Measurements from ENCODE around the gene CORIN. TPM values are rescaled to one million over a fixed set of nuclear protein-coding genes. Genes with fewer than 3 reads are reported as not detected.

The CORIN gene
- total and polyA plus RNA-seq, 10 of the 15 experiments (the other 5 are each of a cell fraction or from before 2014, with no cell fraction given) = 0.02 to 0.45 (median 0.09) TPM; not detected in 3

GRCh38 chr4:47690611-47691010 lies 147.3 kb downstream of the CORIN start:
- DNase-seq (ENCODE audit: low read depth, low spot score) (peak; percentile 16), FAIRE-seq (peak; percentile 38), ATAC-seq (peak; percentile 77)
- H3K27me3 ChIP-seq (replicated peaks in 1 of 2; ENCODE audit: control insufficient read depth in 2 of 2, insufficient read depth in 2 of 2, low read length in 1 of 2) = no peaks in the 10 kb centered on the region; a peak in 1 of 4 replicates
- RAD21 ChIA-PET (ENCODE audit: unreplicated experiment) = interaction anchor here (0.9 to 1.2 kb wide), 2 partner anchors 146 to 149 kb away, joined by 3 to 4 read pairs; no protein-coding TSS in a partner anchor
- H3K27ac ChIP-seq (ENCODE audit: control insufficient read depth, insufficient read depth) = no peak overlapping the region
- H4K20me1 ChIP-seq (ENCODE audit: control insufficient read depth, insufficient read depth) = no peaks in the 10 kb centered on the region
- H3K79me2 ChIP-seq (ENCODE audit: control insufficient read depth, insufficient read depth, low read length) = no peaks in the 10 kb centered on the region
- in situ Hi-C loops (cut with MboI) = no loop called here
- no peak overlapping the region for H3K4me2 ChIP-seq (ENCODE audit: control insufficient read depth, insufficient read depth)
- SMC1A ChIA-PET (ENCODE audit: uncharacterized antibody, unreplicated experiment) = interaction anchor here (0.6 to 1.7 kb wide), 5 partner anchors 146 to 421 kb away, joined by 3 to 4 read pairs (median 3); no protein-coding TSS in a partner anchor
- no peak overlapping the region for H3K4me3 ChIP-seq
- CTCF ChIA-PET = interaction anchor here (1.5 to 6.8 kb wide), 5 partner anchors 15 to 242 kb away, joined by 4 to 82 read pairs (median 9); partner anchors contain the start of gene CORIN
- H3K36me3 ChIP-seq (ENCODE audit: control insufficient read depth in 2 of 2, insufficient read depth in 2 of 2, low read length in 1 of 2) = no peaks in the 10 kb centered on the region
- H3K9me3 ChIP-seq (replicated peaks; ENCODE audit: control insufficient read depth, insufficient read depth, low read length) = no peaks in the 10 kb centered on the region
- H2AFZ ChIP-seq (ENCODE audit: control insufficient read depth, low read depth, low read length) = no peak overlapping the region
- TF ChIP-seq SRF (IDR thresholded peaks at IDR 0.05; ENCODE audit: low read depth in 2 of 2, low read length in 2 of 2) (0 out of 4 replicates have a peak, but pooled peaks of 1 of the 2 experiments have one; percentile 50), SKIL (IDR thresholded peaks at IDR 0.05; ENCODE audit: low read depth, poor library complexity, severe bottlenecking) (no peak), RUNX3 (IDR thresholded peaks at IDR 0.05; ENCODE audit: low read length) (peak; percentile 57; the same call in 1 of the 2 replicates)
- POLR2A ChIA-PET = no interaction called here
- intact Hi-C loops (cut with micrococcal nuclease; ENCODE audit: unreplicated experiment) = no loop called here
- 31% methylated on average over 3 of the region's 3 CpGs for WGBS (ENCODE audit: insufficient coverage, insufficient replicate concordance, low lambda C conversion rate, missing lambda C conversion rate)
- no TSS peak for BruUV-seq (replicated peaks)
- H3K4me1 ChIP-seq (ENCODE audit: control insufficient read depth, insufficient read depth, low read length) = no peaks in the 10 kb centered on the region
- no peak overlapping the region for H3K9ac ChIP-seq (ENCODE audit: control insufficient read depth, insufficient read depth, low read length)

All from GM12878 (cell line).